Measurements from ENCODE around the gene AP2M1.
"Not testable (repeated sequence)": the region's sequence is repeated elsewhere in the genome, so short reads cannot be mapped to it uniquely, and the experiment has no call there.

The AP2M1 gene

GRCh38 chr3:184158404-184158803 is 16.3 kb upstream of the AP2M1 start:
- DNase-seq, result no peak

DNA sequence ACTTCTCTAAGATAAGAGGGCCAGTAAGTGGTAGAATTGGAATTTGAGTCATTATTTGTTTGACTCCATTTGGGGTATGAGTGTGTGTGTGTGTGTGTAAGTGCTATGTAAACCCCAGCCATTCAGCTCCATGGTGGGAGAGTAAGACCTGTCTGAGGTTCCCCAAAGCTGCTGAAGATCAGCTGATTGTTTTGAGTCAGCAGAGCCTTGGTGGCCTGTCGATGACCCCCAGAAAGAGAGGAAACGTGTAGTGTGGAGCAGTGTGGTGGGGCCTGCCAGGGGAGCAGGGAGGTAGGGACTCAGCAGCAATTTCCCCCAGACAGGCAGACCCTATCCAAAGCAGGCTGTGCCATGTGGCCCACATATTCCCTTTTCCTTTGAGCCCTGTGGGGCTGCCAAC is 14.2 kb upstream of the AP2M1 start:
- DNase-seq, result no peak

DNA sequence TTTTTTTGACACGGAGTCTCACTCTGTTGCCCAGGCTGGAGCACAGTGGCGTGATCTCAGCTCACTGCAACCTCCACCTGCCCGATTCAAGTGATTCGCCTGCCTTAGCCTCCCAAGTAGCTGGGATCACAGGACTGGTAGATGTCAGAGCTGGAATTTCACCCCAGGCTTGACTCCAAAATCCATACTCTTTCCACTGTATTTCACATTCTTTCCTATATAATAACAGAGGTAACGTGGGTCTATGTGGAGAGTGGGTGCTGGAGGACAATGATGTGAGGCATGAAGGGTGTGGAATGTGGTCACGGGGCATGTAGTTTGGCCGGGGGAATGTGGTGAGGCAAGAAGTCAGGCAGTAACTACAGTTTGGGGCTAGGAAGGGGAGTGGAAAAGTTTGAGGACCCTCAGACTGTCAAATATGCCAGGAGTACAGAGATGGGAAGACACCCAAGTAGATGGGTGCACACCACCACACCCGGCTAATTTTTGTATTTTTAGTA is 12.0 kb upstream of the AP2M1 start:
- DNase-seq, result not testable (repeated sequence)

- no peak for DNase-seq
Observed at GRCh38 chr3:184164648-184165330, 9.9 kb upstream of the AP2M1 start.

DNA sequence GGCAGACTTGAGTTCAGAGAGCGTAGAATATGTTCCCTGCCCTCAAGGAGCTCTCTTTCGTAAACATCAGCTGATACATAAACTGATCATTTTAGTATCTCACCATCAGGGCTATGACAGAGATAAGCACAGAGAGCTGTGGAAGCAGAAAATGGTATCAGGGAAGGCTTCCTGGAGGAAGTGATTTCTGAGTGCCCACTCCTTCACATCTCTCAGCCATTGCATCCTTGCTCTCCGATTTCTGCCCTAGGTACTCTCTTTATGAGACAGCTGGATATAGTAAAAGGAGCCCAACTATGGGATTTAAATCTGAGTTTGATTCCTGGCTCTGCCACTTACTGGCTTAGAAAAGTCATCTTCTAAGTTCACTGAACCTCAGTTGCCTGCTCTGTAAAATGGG is 9.1 kb upstream of the AP2M1 start:
- DNase-seq, result no peak

- no peak for DNase-seq
Observed at GRCh38 chr3:184166671-184167070, 8.0 kb upstream of the AP2M1 start.

- no peak for DNase-seq
Observed at GRCh38 chr3:184167786-184168185, 6.9 kb upstream of the AP2M1 start.

DNA sequence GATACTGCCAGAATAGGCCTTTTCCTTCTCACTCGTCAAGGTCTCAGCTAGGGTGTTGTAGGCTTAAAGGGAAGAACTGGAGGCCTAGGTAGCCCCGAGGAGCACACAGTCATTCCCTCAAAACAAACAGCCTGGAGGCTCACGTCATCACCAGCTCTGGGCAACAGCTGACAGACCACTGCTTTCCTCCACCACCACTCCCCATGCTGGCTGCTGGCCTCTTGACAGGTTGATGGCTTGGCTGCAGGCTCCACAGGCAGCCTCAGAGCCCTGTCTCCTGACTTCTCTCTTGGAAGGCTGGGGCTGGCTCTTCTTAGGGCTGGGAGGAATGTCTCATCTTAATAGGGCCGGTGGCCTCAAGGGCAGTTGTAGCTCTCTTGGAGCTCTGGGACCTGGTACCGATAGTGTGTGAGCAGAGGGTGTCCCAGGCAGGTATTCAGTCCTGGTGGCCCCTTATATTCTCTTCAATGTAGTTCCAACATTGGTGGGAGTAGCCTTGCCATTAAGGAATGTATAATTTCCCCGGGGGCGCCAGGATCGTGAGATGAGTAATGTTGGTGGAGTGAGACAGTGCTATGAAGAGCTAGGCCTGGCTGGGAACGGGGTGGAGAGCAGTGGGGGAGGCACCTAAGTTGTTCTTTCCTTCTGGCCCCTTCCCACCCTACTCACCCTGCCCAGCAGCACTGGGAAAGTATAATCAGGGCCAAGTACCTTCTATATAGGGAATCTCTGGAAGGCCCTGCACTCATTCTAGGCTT is 6.1 kb upstream of the AP2M1 start:
- DNase-seq, result no peak

DNA sequence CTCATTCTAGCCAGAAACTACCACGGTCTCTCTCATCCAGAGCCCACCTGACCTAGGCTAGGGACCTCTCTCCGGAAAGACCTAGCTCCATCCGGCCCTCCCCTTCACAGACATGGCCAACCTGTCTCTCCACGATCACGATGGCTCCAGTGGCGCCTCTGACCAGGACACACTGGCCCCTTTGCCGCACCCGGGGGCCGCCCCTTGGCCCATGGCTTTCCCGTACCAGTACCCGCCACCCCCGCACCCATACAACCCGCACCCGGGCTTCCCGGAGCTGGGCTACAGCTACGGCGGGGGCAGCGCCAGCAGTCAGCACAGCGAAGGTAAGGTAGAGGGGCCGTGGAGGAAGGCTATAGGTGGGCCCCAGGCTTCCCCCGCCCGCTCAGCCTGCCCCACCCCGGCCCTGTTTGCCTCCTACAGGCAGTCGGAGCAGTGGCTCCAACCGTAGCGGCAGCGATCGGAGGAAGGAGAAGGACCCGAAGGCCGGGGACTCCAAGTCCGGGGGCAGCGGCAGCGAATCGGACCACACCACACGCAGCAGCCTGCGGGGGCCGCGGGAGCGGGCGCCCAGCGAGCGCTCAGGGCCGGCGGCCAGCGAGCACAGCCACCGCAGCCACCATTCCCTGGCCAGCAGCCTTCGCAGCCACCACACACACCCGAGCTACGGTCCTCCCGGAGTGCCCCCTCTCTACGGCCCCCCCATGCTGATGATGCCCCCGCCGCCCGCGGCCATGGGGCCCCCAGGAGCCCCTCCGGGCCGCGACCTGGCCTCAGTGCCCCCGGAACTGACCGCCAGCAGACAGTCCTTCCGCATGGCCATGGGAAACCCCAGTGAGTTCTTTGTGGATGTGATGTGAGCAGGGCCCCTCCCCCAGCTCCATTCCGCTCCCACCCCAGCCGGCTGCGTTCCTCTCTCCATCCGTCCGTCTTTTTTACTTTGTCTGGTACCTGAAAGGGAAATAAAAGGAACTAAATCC is 4.5 kb upstream of the AP2M1 start:
- no peak for DNase-seq

GRCh38 chr3:184171562-184171961 is 3.1 kb upstream of the AP2M1 start:
- no peak for DNase-seq

DNA sequence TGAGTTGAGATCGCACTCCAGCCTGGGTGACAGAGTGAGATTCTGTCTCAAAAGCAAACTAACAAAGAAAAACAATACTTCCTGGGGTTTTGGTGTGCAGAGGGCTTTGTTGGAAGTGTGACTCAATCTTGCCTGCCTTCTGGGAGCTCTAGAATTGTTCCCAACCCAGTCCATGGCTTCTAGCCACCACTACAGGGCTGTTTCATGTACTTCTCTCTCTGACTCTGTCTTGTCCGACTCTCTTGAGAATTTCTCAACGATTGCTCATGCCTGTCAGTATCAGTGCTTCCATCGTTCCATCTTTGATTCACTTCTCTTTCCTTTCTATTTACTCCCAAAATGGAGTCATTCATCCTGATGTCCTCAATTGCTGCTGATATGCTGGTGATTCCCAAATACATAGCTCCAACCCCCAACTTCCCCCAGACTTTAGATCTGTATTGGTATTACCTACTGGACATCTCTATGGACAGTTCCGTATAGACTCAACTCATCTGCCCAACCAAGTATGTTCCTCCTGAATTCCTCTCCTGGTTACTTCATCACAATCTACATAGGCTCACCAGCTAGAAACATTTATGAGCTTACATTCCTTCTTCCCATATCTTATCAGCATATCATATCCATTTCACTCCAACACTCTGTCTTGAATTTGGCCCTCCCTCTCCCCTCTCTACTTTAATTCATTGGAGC is 1.8 kb upstream of the AP2M1 start:
- DNase-seq, result no peak

DNA sequence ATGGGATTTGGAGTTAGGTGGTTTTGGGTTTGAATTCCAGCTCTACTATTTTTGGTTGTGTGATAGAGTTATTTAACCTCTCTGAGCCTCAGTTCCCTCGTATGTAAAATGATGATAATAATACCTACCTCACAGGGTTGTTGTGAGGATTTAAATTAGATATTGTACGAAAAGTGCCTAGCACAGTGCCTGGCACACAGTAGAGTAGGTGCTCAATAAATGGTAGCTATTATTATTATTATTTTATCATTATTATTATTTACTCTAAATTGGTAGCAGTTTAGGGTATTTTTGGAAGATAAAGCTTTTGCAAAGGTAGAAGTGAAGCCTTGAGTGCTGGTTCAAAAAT is 1.3 kb upstream of the AP2M1 start:
- DNase-seq, result no peak

GRCh38 chr3:184174284-184174645 is 390 bp upstream of the AP2M1 start:
- no peak for DNase-seq

DNA sequence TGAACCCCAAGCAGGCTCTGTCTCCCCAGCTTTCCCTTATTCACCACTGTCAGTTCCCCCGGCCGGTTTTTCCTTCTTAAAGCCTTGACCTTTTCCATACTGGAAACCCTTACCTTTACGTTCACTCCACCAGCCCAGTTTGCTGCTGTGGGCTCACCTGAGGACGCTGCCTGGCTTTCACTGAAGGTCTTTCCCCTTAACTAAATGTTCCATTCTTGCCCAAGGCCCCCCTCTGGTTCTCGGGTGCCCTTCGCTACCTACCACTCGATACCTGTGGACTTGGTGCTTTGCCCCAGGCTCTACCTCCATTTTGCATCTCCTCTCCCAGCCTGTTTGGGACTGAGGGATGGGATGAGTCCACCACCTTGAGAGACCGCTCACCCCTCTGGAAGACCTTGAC is 851 bp downstream of the AP2M1 start:
- no peak for DNase-seq

DNA sequence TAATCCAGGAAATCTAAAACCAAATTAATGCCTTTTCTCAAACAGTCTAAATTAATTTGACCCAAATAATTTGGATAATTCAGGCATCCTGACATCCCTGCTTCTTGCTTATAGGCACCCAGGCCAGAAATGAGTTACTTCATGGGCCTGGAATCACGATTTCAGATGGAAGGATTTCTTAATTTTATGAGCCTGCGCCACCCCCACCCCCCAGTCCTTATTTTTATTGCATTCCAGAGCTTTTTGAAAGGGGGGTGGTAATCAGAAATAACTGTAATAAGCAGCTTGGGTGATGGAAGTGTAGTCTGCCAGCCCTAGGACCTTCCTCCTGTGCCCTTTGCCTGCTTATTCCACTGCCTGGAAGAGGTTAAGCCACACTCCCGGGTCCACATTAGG is 1.3 kb downstream of the AP2M1 start:
- DNase-seq, result no peak

GRCh38 chr3:184176377-184177330 is 2.0 kb downstream of the AP2M1 start:
- peak in 1 of 2 experiments; percentile 7 for DNase-seq

DNA sequence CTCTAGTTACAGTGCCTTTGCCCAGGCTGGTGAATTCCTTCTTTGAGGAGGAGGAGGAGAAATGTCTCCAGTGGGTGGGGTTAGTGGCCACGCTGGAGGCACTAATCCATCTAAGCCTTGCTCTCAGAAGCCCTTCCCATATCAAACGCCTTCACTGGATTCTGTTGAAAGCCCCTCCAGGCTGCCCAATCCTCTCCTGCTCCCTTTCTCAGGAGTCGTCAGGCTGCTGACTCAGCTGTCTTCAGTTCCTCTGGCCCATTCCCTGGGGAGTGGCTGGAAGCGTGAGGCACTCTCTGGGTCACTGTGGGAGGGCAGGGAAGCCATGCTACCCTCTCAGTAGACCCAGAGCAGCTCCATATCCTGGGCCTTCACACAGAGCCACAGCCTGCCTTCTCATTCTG is 2.7 kb downstream of the AP2M1 start:
- DNase-seq, result no peak

DNA sequence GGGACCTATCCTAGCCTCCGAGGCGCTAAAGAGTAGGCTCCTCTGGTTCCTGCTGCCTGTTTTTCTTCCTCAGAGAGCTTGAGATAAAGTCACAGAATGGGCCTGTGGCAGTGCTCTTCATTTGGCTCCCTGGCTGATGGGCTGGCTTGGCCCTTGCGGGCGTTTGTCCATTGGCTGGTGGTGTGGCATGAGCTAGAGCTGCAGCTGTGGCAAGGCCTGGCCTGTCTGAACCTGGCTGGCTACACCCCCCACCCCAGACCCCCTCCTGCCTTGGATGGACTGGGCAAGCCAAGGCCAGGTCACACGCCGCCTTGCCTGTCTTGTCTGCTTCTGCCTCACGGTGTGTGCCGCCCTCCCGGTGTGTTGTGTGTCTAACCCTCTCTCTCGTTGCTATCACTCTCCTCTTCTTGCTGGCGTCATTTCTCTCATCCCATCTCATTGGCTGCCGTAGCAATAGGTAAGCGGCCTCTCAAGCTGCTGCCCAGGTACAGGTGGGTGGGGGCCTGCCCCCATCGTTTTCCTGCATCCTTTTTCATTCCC is 3.2 kb downstream of the AP2M1 start:
- DNase-seq, result no peak

DNA sequence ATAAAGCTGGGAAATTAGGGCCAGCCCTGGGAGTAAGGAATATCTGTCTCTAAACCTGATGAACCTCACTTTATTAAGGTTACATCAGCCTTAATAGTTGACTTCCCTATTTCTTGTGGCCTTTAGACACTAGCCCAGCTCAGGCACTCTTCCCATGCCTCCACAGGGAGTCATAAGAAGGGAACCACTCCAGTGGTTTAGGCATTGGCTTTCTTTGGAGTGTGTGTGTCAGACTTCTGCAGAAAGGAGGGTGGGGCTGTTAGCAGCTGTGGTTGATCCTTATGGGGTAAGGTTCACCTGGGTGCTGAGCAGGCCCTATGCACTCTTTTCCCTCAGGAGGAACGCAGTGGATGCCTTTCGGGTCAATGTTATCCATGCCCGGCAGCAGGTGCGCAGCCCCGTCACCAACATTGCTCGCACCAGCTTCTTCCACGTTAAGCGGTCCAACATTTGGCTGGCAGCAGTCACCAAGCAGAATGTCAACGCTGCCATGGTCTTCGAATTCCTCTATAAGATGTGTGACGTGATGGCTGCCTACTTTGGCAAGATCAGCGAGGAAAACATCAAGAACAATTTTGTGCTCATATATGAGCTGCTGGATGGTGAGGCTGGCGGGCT is 4.0 kb downstream of the AP2M1 start:
- DNase-seq, result no peak

- DNase-seq, result no peak
Observed at GRCh38 chr3:184180165-184180564, 5.5 kb downstream of the AP2M1 start.

GRCh38 chr3:184181596-184181995 is 6.9 kb downstream of the AP2M1 start:
- DNase-seq, result no peak
